ENCODE results near the gene CACNA1I.
"Not testable (repeated sequence)": the region's sequence is repeated elsewhere in the genome, so short reads cannot be mapped to it uniquely, and the experiment has no call there.

CACNA1I gene

DNA sequence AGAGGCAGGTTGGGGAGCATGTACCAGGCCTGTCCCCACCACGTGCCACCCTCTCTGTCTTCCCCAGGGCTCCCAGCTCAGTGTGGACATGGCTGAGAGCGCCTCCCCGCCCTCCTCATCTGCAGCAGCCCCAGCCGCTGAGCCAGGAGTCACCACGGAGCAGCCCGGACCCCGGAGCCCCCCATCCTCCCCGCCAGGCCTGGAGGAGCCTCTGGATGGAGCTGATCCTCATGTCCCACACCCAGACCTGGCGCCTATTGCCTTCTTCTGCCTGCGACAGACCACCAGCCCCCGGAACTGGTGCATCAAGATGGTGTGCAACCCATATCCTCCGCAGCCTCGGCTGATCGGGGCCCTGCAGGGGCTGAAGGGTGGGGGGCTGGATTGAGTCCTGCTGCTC is at the start of gene CACNA1I:
TSS of gene CACNA1I (plus strand) at position 89 of the 400 bp plus-strand sequence. CDS start at position 89, 0 bp downstream.
- ATAC-seq, result no peak
- H3K4me1 Mint-ChIP-seq, result peaks cover 16% of the 10 kb centered on the region
- H3K4me3 Mint-ChIP-seq, result no peak within 1 kb of the TSS
- H3K9me3 Mint-ChIP-seq, result peaks cover 4% of the 10 kb centered on the region
- peaks cover 28% of the 10 kb centered on the region for H3K27me3 Mint-ChIP-seq
- no peak within 1 kb of the TSS for H3K27ac Mint-ChIP-seq
- H3K36me3 Mint-ChIP-seq, result peaks cover 3% of the 10 kb centered on the region

GRCh38 chr22:39521106-39521885 is 49.3 kb upstream of the CACNA1I start:
- not testable (repeated sequence) for H3K27me3 Mint-ChIP-seq, ATAC-seq, H3K9me3 Mint-ChIP-seq
- H3K4me3 Mint-ChIP-seq, result peak overlapping the region; percentile 98
- H3K27ac Mint-ChIP-seq, result peak overlapping the region; percentile 91
- peaks cover 58% of the 10 kb centered on the region for H3K36me3 Mint-ChIP-seq
- H3K4me1 Mint-ChIP-seq, result peaks cover 60% of the 10 kb centered on the region

GRCh38 chr22:39522091-39522490 is 48.5 kb upstream of the CACNA1I start:
- peaks cover 61% of the 10 kb centered on the region for H3K36me3 Mint-ChIP-seq
- not testable (repeated sequence) for ATAC-seq

DNA sequence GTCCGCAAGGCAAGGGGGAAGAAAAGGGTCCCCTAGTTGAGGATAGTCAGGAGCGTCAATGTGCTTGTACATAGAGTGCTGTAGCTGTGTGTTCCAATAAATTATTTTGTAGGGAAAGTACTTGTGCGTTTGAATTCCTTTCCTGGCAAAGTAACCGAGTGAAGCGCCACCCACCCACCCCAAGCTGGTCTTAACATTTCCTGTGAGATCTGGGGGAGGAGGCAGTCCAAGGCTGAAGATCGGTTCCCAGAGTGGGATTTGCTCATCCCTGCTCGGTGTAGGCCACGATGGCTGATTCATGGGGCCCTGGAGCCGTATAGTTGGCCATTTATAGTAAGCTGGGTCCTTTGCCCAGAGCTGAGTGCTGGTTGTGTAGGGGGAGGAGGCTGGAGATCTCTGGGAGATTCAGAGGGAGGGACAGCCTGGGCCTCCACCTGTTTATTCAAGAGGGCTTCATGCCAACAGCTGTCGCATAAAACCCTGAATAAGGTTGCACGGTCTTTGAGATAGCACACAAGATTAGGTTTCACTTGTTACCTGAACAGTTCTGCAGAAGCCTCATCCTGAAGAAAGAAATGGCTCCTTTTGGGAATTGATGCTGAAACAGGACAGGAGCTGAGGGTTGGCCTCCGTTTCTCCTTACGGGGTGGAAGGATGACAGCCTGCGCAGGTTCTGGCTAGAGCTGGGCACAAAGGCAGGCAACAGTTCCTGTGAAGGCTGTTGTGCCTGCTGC is 47.8 kb upstream of the CACNA1I start:
- Mint-ChIP-seq H3K27ac (peak overlapping the region; percentile 91), H3K27me3 (no peaks in the 10 kb centered on the region), H3K4me1 (peaks cover 71% of the 10 kb centered on the region), H3K4me3 (peak overlapping the region; percentile 98), H3K9me3 (no peaks in the 10 kb centered on the region), H3K36me3 (peaks cover 64% of the 10 kb centered on the region)
- no peak for ATAC-seq

More at GRCh38 chr22:39522091-39522490, 48.5 kb upstream of the CACNA1I start:
- H3K27ac Mint-ChIP-seq, result peak overlapping the region; percentile 91
- H3K4me1 Mint-ChIP-seq, result peaks cover 64% of the 10 kb centered on the region
- H3K9me3 Mint-ChIP-seq, H3K27me3 Mint-ChIP-seq: not testable (repeated sequence)
- H3K4me3 Mint-ChIP-seq, result peak overlapping the region; percentile 98

GRCh38 chr22:39524089-39524752 is 46.3 kb upstream of the CACNA1I start:
- peak overlapping the region; percentile 46 for H3K4me3 Mint-ChIP-seq
- no peaks in the 10 kb centered on the region for H3K27me3 Mint-ChIP-seq
- H3K36me3 Mint-ChIP-seq, result peaks cover 71% of the 10 kb centered on the region
- ATAC-seq, result no peak
- H3K9me3 Mint-ChIP-seq, result no peaks in the 10 kb centered on the region
- H3K27ac Mint-ChIP-seq, result peak overlapping the region; percentile 91
- H3K4me1 Mint-ChIP-seq, result peaks cover 78% of the 10 kb centered on the region

DNA sequence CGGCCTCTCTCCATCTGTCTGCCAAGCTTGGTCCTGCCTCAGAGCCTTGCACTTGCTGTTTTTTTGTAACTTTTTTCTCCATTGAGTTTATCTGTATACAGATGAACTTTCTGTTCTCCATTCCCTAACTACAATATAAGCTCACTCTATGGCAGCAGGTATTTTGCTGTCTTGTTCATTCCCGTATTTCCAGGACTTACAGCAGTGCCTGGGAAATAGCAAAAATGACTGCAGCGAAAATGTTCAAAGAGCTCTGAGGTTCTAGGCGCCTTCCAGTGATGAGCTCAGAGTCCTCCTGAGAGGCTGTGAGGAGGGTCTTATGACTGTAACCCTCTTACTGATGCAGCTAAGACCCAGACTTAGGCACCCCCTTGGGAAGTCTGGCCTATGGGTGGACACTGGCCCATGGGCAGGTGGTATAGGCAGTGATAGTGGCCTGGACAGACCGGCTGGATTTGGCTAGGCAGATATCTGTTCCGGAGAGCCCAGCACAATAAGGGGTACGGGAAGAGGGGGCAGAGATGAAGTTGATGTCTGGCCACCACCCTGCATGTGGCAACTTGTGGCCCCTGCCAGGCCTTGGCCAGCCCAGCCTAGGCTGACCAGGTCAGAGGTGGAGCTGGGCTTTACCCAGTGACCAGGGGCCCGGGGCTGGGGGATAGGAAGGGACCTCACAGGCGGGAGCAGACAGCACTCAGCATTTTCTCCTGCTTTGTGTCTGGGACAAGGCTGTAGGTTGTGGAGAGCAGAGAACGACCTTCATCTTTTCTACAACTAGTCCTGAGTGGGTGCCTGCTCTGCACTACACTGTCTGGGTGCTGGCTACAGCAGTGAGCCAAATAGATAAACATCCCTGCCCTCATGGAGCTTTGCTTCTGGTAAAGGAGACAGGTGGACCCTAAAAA is 45.5 kb upstream of the CACNA1I start:
- Mint-ChIP-seq H3K4me3 (peak overlapping the region; percentile 5), H3K4me1 (peaks cover 84% of the 10 kb centered on the region), H3K27me3 (no peaks in the 10 kb centered on the region), H3K27ac (peak overlapping the region; percentile 91), H3K36me3 (peaks cover 78% of the 10 kb centered on the region), H3K9me3 (no peaks in the 10 kb centered on the region)
- ATAC-seq, result no peak

- Mint-ChIP-seq H3K9me3 (no peaks in the 10 kb centered on the region), H3K27ac (peak overlapping the region; percentile 91), H3K4me1 (peaks cover 90% of the 10 kb centered on the region), H3K36me3 (peaks cover 81% of the 10 kb centered on the region), H3K4me3 (no peak overlapping the region), H3K27me3 (no peaks in the 10 kb centered on the region)
- no peak for ATAC-seq
Observed at GRCh38 chr22:39525658-39525975, 44.9 kb upstream of the CACNA1I start.

DNA sequence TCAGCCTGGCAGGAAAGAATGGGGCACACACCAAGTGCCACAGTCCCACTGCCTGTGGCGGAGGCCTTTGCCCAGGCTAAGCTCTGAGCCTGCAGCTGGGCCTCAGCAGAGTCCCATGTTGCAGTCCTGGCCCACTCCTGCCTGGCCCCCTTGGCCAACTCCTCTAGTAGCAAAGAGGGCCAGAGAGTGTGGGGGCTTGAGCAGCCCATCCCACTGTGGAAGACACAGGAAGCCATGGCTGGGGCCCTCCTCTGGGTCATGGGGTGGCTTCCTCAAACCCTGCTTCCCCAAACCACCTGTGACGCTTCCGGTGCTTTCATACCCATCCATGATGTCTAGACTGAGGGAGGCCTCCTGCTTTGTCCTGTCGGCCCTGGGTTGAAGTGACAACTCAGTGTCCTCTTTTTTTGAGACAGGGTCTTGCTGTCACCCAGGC is 43.8 kb upstream of the CACNA1I start:
- H3K4me3 Mint-ChIP-seq, result no peak overlapping the region
- peaks cover 75% of the 10 kb centered on the region for H3K36me3 Mint-ChIP-seq
- no peaks in the 10 kb centered on the region for H3K27me3 Mint-ChIP-seq
- H3K27ac Mint-ChIP-seq, result peak overlapping the region; percentile 91
- peaks cover 99% of the 10 kb centered on the region for H3K4me1 Mint-ChIP-seq
- no peaks in the 10 kb centered on the region for H3K9me3 Mint-ChIP-seq
- peak; percentile 9 for ATAC-seq

GRCh38 chr22:39527481-39527961 is 43.0 kb upstream of the CACNA1I start:
- peak overlapping the region; percentile 91 for H3K27ac Mint-ChIP-seq
- peaks cover 95% of the 10 kb centered on the region for H3K4me1 Mint-ChIP-seq
- no peak for ATAC-seq
- peaks cover 71% of the 10 kb centered on the region for H3K36me3 Mint-ChIP-seq
- H3K27me3 Mint-ChIP-seq, result no peaks in the 10 kb centered on the region
- no peak overlapping the region for H3K4me3 Mint-ChIP-seq
- no peaks in the 10 kb centered on the region for H3K9me3 Mint-ChIP-seq

DNA sequence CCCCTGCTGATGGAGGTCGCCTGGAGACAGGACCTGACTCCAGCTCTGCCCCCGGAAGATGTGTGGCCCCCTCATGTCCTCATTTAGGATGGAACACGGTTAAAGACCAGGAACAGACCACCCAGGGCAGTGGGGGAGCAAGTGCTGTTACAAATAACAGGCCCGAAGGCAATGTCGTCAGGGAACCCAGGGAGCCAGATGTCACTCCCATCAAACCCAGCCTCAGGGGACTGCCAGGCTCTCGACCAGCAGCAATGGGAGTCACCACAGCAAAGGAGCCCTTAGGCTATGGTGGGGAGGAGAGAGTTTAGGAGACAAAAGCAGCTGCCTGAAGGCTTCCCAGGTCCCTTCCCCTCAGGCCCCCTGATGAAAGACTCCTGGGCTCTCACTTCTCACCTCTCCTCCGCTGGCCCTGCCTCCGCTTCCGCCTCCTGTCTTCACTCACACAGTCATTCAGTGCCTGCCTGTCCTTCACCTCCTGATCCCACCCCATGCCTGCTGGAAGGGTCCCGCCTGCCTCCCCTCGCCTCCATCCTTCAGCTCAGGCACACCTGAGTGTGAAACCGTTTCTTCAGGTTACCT is 42.4 kb upstream of the CACNA1I start:
- peaks cover 65% of the 10 kb centered on the region for H3K36me3 Mint-ChIP-seq
- H3K9me3 Mint-ChIP-seq, result no peaks in the 10 kb centered on the region

DNA sequence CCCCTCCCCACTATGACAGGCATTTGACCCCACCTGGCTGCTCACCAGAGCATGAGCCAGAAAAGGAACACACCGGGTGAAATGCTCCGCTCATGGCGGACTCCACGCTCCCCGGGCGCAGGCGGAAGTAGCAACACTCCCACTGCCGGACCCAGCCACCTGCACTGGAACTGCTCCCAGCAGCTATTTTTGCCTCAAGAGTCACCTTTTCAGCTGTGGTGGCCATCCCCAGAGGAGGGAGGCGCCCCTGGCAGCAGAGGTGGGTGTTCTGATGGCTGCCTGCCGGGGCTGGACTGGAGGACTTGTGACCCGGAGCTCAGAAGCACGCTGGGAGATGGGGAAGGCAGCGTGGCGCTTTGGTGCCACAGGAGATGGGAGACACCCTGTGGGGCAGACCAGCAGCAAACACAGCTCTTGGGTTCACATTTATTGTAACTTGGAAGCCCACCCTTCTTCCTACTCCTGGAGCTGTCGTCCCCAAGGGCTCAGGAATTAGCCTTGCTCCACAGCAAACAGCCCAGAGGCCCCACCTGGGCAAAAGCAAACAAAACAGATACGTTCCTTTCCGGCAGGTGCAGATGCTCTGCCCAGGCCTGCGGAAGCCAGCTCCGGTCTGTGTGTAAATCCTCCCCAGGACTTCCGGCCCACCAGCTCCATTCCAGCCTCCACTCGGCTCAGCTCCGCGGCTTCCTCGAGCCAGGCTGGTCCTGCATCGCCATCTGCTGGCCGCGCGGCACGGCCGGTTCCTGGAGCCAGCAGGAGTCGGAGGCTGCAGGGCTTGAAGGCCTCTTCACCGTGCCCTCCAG is 41.7 kb upstream of the CACNA1I start:
- H3K4me3 Mint-ChIP-seq, result peak overlapping the region; percentile 85
- peak overlapping the region; percentile 91 for H3K27ac Mint-ChIP-seq
- H3K4me1 Mint-ChIP-seq, result peaks cover 84% of the 10 kb centered on the region
- ATAC-seq, result peak; percentile 68
- no peaks in the 10 kb centered on the region for H3K27me3 Mint-ChIP-seq
- peaks cover 60% of the 10 kb centered on the region for H3K36me3 Mint-ChIP-seq
- no peaks in the 10 kb centered on the region for H3K9me3 Mint-ChIP-seq

More for the DNA sequence above, 42.4 kb upstream of the CACNA1I start:
- Mint-ChIP-seq H3K27me3 (no peaks in the 10 kb centered on the region), H3K4me1 (peaks cover 89% of the 10 kb centered on the region), H3K4me3 (peak overlapping the region; percentile 85), H3K27ac (peak overlapping the region; percentile 91)
- peak; percentile 0 for ATAC-seq

DNA sequence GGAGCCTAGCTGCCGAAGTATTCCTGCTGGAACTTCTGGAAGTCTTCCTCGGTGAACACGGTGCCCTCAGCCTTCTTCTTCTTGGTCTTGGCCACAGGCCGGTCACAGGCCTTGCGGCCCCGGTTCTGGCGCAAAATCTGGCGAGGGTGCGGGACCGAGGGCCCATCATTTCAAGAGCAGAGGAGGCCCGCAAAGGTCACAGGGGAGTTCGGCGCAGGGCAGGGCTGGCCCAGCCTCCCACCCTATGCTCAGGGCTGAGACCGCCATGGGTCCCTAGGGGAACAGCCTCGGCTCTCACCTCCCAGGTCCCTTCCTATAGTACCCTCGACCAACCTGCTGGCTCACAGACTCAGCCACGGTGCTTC is 41.1 kb upstream of the CACNA1I start:
- peak overlapping the region; percentile 91 for H3K27ac Mint-ChIP-seq
- no peaks in the 10 kb centered on the region for H3K9me3 Mint-ChIP-seq
- peak overlapping the region; percentile 85 for H3K4me3 Mint-ChIP-seq
- peak; percentile 32 for ATAC-seq
- H3K36me3 Mint-ChIP-seq, result peaks cover 55% of the 10 kb centered on the region
- H3K27me3 Mint-ChIP-seq, result no peaks in the 10 kb centered on the region
- peaks cover 84% of the 10 kb centered on the region for H3K4me1 Mint-ChIP-seq

DNA sequence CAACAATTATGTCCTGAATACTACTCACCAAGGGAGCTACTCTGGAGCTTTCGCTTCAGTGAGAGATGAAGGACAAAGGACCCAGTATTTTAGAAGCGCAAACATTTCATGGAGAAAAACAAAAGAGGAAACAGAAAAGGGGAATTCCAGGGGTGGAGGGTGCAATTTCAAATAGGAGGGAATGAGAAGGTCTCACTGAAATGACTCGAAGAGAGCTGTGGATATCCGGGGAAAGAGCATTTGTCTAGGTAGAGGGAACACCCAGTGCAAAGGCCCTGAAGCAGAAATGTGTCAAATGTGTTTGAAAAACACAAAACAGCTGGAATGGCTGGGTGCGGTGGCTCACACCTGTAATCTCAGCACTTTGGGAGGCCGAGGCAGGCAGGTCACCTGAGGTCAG is 40.4 kb upstream of the CACNA1I start:
- no peak for ATAC-seq
- Mint-ChIP-seq H3K4me1 (peaks cover 78% of the 10 kb centered on the region), H3K9me3 (no peaks in the 10 kb centered on the region), H3K27ac (peak overlapping the region; percentile 91), H3K36me3 (peaks cover 48% of the 10 kb centered on the region), H3K4me3 (peak overlapping the region; percentile 85), H3K27me3 (no peaks in the 10 kb centered on the region)
